Endodermal cell (in vitro differentiated cells): ENCODE data around the gene CYSRT1. TPM values are rescaled to one million over a fixed set of nuclear protein-coding genes. Genes with fewer than 3 reads are reported as not detected.
"Not testable (repeated sequence)": the region's sequence is repeated elsewhere in the genome, so short reads cannot be mapped to it uniquely, and the experiment has no call there.

Experiments
- DNase-seq: peaks from one replicate; pipeline ENCODE4 v3.0.0-alpha.2; 2017
- H3K27ac ChIP-seq: 2 replicates; pipeline ENCODE4 v1.5.1; 2013; ENCODE audit warnings: mild to moderate bottlenecking, low read depth, low read length, moderate library complexity
- H3K27me3 ChIP-seq: 2 replicates; pipeline ENCODE4 v1.6.1; 2013; ENCODE audit warnings: mild to moderate bottlenecking, low read length, moderate library complexity; ENCODE audit not compliant: insufficient read depth, control insufficient read depth, poor library complexity, severe bottlenecking
- H3K36me3 ChIP-seq: 2 replicates; pipeline ENCODE4 v1.7.0; 2013; ENCODE audit warnings: mild to moderate bottlenecking, low read length, moderate library complexity; ENCODE audit not compliant: control insufficient read depth, insufficient read depth
- H3K4me1 ChIP-seq: one replicate; pipeline ENCODE4 v1.7.0; 2013; ENCODE audit warnings: low read length; ENCODE audit not compliant: control insufficient read depth, insufficient read depth
- H3K4me3 ChIP-seq: 2 replicates; pipeline ENCODE4 v1.5.1; 2013; ENCODE audit warnings: mild to moderate bottlenecking, low read length, moderate library complexity
- H3K9ac ChIP-seq: 2 replicates; pipeline ENCODE4 v1.6.1; 2013; ENCODE audit warnings: mild to moderate bottlenecking, low read length, moderate library complexity; ENCODE audit not compliant: poor library complexity, severe bottlenecking; ENCODE audit errors: extremely low read depth
- H3K9me3 ChIP-seq: 2 replicates; pipeline ENCODE4 v1.6.1; 2013; ENCODE audit warnings: mild to moderate bottlenecking, low read length, moderate library complexity; ENCODE audit not compliant: control insufficient read depth
- H3K27ac Mint-ChIP-seq: 2 replicates; pipeline ENCODE4 v1.8.0; 2020; ENCODE audit warnings: mixed read lengths
- H3K27me3 Mint-ChIP-seq: 2 replicates; pipeline ENCODE4 v1.8.0; 2021; ENCODE audit warnings: mild to moderate bottlenecking, mixed read lengths; ENCODE audit not compliant: insufficient read depth
- H3K36me3 Mint-ChIP-seq: 2 replicates; pipeline ENCODE4 v1.8.0; 2020; ENCODE audit warnings: low read depth, mixed read lengths
- H3K4me1 Mint-ChIP-seq: 2 replicates; pipeline ENCODE4 v1.8.0; 2020; ENCODE audit warnings: mixed read lengths
- H3K4me3 Mint-ChIP-seq: 2 replicates; pipeline ENCODE4 v1.8.0; 2020; ENCODE audit warnings: mild to moderate bottlenecking, moderate library complexity, mixed read lengths
- H3K9me3 Mint-ChIP-seq: 2 replicates; pipeline ENCODE4 v1.8.0; 2020; ENCODE audit warnings: mild to moderate bottlenecking, mixed read lengths
- WGBS, 2 experiments: methylation state at CpG; one replicate each; pipeline versions ENCODE4 v1.1.5 to v1.1.7; 2013; ENCODE audit warnings: missing lambda C conversion rate in 2 of 2, mixed read lengths in 1 of 2; ENCODE audit not compliant: insufficient coverage in 1 of 2, insufficient read length in 1 of 2; 5-methylcytosine and 5-hydroxymethylcytosine counted together
- total RNA-seq, 2 donors: library from RNA; stranded (reverse); fragmentation: NEBNext Ultra II Directional in 1 of 2; extraction: Animal tissue kit (Norgen Biotek cat#: 25700) in 1 of 2; gene quantifications; 2 replicates in 1 of 2; 3 replicates in 1 of 2; pipeline ENCODE4 v1.2.1, GENCODE V29; 2021
- TF ChIP-seq, protein P1 (sequence below): fragments of 200-600 bp; sonication (generic); conservative IDR thresholded peaks from 2 replicates; pipeline ENCODE4 v1.5.0; 2021; ENCODE audit warnings: antibody characterized with exemption, mild to moderate bottlenecking

The CYSRT1 gene
- total RNA-seq, 2 donors from 2014 or later = 1.4 to 1.8 TPM

DNA sequence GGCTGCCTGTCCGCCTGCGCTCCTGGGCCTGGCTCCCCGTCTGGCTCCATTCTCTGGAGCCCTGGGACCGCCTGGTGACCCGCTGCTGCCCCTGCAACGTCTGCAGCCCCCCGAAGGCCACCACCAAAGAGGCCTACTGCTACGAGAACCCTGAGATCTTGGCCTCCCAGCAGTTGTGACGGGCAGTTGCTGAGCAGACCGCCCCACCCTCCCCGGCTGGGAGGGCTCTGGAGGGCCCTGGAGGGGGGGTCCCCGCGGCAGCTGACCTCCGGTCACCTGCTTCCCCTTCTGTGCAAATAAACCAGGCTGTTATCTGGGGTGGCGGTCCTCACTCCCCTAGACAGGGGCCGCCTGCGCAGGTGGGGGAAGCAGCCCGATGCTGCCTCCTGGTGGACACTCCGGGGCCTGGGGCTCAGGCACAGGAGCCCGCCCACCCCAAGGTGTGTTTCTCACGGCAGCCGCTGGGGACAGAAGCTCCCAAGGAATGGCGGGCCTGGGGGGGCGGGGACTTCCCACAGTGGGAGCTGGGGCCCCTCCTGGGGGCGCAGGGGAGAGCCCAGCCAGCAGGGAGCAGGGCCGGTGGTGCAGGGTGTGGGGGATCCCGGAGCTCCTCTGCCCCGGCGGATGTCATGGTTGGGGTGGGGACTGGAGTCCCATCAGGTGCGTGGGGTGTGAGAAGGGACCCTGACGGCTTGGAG is 11.4 kb downstream of the CYSRT1 start:
- Mint-ChIP-seq H3K4me1 (peaks cover 16% of the 10 kb centered on the region), H3K27me3 (no peaks in the 10 kb centered on the region)
- 36 to 72% methylated on average over 5 to 31 of the region's 31 CpGs for WGBS, 2 experiments

DNA sequence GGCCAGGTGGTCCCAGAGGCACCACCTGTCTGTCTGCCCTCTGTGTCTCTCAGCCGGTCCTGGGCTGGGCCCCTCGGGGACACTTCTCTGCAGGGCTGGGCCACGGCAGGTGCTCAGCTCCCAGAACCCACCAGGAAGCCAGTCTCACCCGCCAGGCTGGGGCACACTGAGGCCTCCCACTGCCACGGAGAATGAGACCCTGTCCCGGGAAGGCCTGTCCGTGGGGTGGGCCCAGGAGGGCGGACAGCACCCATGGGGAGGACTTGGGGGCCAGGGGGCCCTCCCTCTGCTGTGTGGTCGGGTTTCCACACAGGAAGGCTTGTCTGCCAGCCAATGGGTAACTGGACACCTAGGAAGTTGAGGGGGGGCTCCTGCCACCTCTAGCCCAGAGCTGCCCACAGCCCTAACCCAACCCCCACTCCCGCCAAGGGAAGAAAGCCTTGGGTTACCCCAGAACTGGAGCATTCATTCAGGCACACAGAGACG is 12.0 kb downstream of the CYSRT1 start:
- H3K4me1 Mint-ChIP-seq = peaks cover 16% of the 10 kb centered on the region
- H3K4me3 Mint-ChIP-seq = no peak overlapping the region

More for the DNA sequence above, 11.4 kb downstream of the CYSRT1 start:
- no peak overlapping the region for H3K4me3 ChIP-seq
- no peak overlapping the region for H3K27ac ChIP-seq
- peaks cover 20% of the 10 kb centered on the region for H3K4me1 ChIP-seq
- H3K9me3 ChIP-seq = no peaks in the 10 kb centered on the region
- peak; percentile 96 for DNase-seq
- no peak overlapping the region for H3K4me3 Mint-ChIP-seq
- H3K36me3 Mint-ChIP-seq = no peaks in the 10 kb centered on the region
- peaks cover 5% of the 10 kb centered on the region for H3K36me3 ChIP-seq
- TF ChIP-seq, protein P1, sequence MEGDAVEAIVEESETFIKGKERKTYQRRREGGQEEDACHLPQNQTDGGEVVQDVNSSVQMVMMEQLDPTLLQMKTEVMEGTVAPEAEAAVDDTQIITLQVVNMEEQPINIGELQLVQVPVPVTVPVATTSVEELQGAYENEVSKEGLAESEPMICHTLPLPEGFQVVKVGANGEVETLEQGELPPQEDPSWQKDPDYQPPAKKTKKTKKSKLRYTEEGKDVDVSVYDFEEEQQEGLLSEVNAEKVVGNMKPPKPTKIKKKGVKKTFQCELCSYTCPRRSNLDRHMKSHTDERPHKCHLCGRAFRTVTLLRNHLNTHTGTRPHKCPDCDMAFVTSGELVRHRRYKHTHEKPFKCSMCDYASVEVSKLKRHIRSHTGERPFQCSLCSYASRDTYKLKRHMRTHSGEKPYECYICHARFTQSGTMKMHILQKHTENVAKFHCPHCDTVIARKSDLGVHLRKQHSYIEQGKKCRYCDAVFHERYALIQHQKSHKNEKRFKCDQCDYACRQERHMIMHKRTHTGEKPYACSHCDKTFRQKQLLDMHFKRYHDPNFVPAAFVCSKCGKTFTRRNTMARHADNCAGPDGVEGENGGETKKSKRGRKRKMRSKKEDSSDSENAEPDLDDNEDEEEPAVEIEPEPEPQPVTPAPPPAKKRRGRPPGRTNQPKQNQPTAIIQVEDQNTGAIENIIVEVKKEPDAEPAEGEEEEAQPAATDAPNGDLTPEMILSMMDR = peak; percentile 100
- no peaks in the 10 kb centered on the region for H3K27me3 ChIP-seq
- no peak overlapping the region for H3K27ac Mint-ChIP-seq
- H3K9me3 Mint-ChIP-seq = no peaks in the 10 kb centered on the region
- H3K9ac ChIP-seq = no peak overlapping the region

DNA sequence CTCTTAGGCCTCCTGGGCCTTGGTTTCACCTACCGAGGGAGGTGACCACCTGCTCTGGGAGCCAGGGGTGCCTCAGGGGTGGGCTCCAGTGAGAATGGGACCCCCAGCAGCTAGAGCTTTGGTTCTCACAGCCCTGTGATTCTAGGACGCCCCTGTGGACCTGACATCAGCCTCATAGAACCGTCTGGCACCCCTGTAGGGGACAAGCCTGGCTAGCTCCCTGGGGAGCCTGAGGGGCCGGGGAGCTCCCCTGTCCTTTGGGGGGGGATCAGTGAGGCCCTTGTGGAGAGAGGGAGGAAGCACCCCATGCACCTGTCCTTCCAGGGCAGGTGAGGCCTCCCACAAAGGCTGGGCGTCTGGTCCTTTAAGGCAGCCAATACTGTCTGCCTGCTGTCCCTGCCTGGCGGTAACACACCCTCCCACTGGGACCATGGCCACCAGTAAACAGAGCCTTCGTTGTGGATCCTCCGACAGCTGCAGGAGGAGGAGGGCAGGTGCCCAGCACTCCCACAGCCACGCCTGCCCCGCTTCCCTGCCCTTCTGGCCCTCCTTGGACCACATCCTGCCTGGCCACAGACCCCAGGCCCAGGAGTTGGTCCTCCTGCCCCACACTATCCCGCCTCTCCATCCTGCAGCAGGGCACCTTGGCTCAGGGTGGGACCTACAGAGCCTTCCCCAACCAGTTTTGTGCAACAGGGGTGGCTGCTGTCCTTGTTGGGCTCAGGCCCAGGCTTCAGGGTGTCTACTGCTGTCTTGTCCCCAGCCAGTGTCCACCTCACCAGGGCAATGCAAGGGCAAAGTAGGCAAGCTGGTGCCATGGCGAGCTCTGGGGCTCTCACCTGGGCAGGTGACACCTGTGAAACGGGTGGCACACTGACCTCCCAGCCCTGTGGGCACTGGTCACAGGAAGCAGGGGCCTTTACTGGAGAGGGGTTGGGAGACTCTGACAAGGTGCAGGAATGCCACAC is 13.1 kb downstream of the CYSRT1 start:
- Mint-ChIP-seq H3K27me3 (no peaks in the 10 kb centered on the region), H3K27ac (peak overlapping the region; percentile 74), H3K9me3 (no peaks in the 10 kb centered on the region), H3K36me3 (peaks cover 10% of the 10 kb centered on the region), H3K4me3 (peak overlapping the region; percentile 16), H3K4me1 (peaks cover 26% of the 10 kb centered on the region)
- Histone ChIP-seq H3K9ac (peak overlapping the region; percentile 41), H3K27ac (no peak overlapping the region), H3K4me3 (no peak overlapping the region), H3K4me1 (peaks cover 25% of the 10 kb centered on the region), H3K36me3 (peaks cover 17% of the 10 kb centered on the region), H3K9me3 (no peaks in the 10 kb centered on the region), H3K27me3 (no peaks in the 10 kb centered on the region)
- WGBS, 2 experiments = 73 to 78% methylated on average over 6 to 13 of the region's 13 CpGs
- TF ChIP-seq, protein P1 = no peak
- DNase-seq = peak; percentile 79

More for the DNA sequence above, 12.0 kb downstream of the CYSRT1 start:
- Mint-ChIP-seq H3K36me3 (no peaks in the 10 kb centered on the region), H3K9me3 (no peaks in the 10 kb centered on the region), H3K27ac (no peak overlapping the region), H3K27me3 (no peaks in the 10 kb centered on the region)
- no peak overlapping the region for H3K4me3 ChIP-seq
- peaks cover 7% of the 10 kb centered on the region for H3K36me3 ChIP-seq
- no peak overlapping the region for H3K27ac ChIP-seq
- H3K27me3 ChIP-seq = no peaks in the 10 kb centered on the region
- no peak for DNase-seq
- TF ChIP-seq, protein P1 = no peak
- H3K9me3 ChIP-seq = no peaks in the 10 kb centered on the region
- 73 to 79% methylated on average over 6 to 11 of the region's 11 CpGs for WGBS, 2 experiments
- peaks cover 20% of the 10 kb centered on the region for H3K4me1 ChIP-seq
- peak overlapping the region; percentile 41 for H3K9ac ChIP-seq

DNA sequence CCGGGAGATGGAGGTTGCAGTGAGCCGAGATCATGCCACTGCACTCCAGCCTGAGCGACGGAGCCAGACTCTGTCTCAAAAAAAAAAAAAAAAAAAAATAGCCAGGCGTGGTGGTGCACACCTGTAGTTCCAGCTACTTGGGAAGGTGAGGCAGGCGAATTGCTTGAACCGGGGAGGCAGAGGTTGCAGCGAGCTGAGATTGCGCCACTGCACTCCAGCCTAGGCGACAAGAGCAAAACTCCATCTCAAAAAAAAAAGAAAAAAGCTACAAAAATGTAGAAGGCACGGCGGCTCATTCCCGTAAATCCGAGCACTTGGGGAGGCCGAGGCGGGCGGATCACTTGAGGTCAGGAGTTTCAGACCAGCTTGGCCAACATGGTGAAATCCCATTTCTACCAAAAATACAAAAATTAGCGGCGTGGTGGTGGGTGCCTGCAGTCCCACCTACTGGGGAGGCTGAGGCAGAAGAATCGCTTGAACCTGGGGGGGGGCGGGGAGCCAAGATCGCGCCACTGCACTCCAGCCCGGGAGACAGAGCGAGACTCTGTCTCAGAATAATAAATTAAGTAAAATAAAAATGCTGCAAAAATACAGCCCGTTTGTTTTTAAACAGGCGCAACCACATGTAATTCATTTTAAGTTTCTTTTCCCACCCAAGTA is 14.7 kb downstream of the CYSRT1 start:
- peak overlapping the region; percentile 58 for H3K27ac Mint-ChIP-seq
- peaks cover 19% of the 10 kb centered on the region for H3K36me3 Mint-ChIP-seq
- 64% methylated on average over 7 to 27 of the region's 27 CpGs for WGBS, 2 experiments
- peak overlapping the region; percentile 85 for H3K4me3 Mint-ChIP-seq
- not testable (repeated sequence) for H3K9me3 Mint-ChIP-seq, H3K9me3 ChIP-seq, H3K27me3 ChIP-seq, H3K27me3 Mint-ChIP-seq, DNase-seq
- H3K4me1 Mint-ChIP-seq = peaks cover 42% of the 10 kb centered on the region
- Histone ChIP-seq H3K27ac (peak overlapping the region; percentile 87), H3K4me3 (peak overlapping the region; percentile 86), H3K36me3 (peaks cover 27% of the 10 kb centered on the region), H3K4me1 (peaks cover 34% of the 10 kb centered on the region), H3K9ac (peak overlapping the region; percentile 83)
